HG03520 (cell line): ENCODE measurements around the gene TDRD7.
A peak's percentile ranks its signal among the peaks of the same experiment; 100 is the strongest.
"Not testable (repeated sequence)": the region's sequence is repeated elsewhere in the genome, so short reads cannot be mapped to it uniquely, and the experiment has no call there.

Experiments used
- ATAC-seq: cut with Tn5 transposase; IDR thresholded peaks from one replicate; pipeline ENCODE4 v1.9.1; 2021; ENCODE audit warnings: mild to moderate bottlenecking, moderate library complexity; ENCODE audit not compliant: unreplicated experiment

TDRD7 gene

DNA sequence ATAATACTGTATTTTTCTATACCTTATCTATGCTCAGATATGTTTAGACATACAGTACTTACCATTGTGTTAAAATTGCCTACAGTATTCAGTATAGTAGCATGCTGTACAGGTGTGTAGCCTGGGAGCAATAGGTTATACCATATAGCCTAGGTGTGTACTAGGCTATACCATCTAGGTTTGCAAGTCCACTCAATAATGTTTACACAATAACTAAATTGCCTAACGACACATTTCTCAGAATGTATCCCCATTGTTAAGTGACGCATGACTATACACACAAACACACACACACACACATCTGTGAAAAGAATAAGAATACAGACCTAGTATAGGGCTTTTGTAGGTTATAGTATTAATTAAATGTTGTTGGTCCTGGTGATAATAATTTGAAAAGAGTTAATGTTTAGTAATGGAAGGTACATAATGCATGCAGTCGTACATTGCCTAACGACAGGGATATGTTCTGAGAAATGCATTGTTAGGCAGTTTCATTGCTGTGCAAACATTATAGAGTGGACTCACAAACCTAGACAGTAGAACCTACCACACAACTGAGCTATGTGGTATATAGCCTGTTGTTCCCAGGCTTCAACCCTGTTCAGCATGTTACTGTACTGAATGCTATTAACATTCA lies 13.6 kb downstream of the TDRD7 start:
- ATAC-seq = no peak

DNA sequence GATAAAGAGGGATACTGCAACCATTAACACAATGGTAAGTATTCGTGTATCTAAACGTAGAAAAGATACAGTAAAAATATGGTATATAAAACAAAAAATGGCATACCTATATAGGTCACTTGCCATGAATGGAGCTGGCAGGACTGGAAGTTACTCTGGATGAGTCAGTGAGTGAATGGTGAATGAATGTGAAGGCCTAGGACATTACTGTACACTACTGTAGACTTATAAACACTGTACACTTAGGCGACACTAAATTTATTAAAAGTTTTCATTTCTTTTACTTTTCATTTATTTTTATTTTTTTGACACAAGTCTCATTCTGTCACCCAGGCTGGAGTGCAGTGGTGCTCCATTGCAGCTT lies 14.1 kb downstream of the TDRD7 start:
- ATAC-seq = no peak

DNA sequence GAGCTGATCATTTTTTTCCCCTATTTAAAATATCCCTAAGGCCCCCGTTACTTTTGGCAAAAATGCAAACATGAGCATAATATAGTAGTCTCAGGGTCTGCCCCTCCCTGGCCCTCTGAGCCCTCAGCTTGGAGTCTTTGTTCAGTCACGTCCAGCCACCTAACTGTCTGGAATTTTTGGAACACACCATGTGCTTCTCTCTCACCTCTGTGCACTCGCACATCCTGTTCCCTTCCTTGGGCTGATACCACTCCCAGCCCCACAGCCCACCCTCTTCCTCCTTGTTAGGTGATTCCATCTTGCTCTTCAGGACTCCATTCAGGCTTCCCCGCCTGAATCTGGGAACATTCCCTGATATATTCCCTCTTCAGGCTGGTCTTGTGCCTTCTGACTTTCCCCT lies 16.0 kb downstream of the TDRD7 start:
- no peak for ATAC-seq

DNA sequence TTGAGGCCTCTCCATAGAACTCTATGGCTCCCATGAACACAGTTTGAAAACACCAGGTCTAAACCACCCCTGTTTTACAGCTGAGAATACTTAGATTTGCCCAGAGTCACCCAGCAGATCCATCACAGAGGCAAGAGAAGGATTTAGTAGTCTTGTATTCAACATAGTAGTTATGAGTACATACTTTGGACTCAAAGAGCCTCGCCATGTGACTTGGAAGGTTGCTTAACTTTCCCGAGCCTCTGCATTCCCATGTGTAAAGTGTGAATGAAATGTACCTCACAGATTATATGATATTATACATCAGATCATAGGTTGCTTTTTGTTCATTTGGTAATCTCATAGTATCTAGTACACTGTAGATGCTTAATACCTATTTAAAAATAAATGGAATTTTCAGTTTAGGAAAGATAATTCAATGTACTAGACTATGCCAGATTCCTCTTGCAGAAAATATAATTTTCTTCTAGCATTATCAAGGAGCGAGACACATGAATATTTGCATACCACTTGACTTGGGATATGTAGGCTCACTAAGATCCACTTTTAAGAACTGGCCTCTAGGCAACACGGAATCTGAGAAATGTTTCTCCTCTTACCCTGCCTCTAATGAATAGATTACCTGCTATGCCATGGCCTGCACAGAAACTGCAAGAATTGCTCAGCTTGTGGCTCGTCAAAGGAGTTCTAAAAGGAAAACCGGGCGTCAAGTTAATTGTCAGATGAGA lies 18.6 kb downstream of the TDRD7 start:
- ATAC-seq = no peak

DNA sequence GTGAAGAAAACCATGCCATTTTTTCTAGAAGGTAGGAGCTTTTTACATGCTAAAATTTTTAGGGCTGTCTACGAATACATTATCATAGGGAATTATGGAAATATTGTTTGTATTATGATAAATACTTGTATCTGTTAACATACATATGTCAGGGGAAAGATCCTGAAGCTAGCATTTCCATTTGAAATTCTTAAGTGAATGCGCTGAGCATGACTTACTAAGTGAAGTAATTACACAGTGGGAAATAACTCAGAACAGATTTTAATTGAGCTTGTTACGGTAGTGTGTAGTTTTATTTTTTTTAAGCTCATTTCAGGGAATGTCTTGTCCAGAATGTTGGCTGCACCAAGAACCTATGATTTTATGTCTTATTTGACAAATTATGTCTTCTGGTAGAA lies 19.1 kb downstream of the TDRD7 start:
- no peak for ATAC-seq

DNA sequence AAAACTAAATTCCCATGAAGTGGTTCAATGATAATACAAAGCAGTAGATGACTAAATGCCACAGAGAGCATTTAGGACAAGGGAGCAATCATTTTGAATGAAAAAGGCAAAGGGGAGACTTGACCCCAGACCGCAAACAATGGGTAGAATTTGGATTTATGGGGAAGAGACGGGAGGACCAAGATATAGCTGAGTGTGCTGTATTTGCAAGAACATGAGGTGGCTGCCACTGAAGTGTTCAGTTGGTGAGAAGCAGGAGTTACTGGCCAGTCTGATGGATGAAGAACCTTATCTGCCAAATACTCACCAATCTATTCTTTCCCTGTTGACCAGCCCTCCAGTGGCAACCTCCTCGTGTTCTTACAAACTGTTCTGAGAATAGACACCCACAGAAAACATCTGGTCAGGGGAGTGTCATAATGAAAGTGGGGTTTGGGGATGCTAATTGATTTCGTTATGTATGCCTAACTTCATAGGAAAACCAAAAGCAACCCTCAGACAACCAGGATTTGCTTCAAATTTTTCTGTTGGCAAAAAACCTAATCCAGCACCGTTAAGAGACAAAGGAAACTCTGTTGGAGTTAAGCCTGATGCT lies 19.8 kb downstream of the TDRD7 start:
- ATAC-seq = no peak

DNA sequence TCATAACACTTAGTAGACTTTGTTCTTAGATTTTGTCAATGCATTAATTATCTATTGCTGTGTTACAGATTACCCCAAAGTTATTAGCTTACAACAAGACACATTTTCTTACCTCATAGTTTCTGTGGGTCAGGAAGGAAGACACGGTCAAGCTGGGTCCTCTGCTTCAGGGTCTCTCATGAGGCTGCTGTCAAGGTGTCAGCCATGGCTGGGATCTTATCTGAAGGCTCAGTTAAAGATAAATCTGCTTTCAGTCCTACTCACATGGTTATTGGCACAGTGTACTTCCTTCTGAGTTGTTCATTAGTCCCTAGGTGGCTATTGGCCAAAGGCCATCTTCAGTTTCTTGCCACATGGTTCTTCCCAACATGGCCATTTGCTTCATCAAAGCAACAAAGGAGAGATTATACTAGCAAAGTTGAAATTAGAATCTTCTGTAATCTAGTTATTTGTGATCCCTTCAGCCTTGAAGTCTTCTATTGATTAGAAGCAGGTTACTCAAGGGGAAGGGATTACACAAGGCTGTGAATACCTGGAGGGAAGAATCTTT lies 25.2 kb downstream of the TDRD7 start:
- no peak for ATAC-seq

DNA sequence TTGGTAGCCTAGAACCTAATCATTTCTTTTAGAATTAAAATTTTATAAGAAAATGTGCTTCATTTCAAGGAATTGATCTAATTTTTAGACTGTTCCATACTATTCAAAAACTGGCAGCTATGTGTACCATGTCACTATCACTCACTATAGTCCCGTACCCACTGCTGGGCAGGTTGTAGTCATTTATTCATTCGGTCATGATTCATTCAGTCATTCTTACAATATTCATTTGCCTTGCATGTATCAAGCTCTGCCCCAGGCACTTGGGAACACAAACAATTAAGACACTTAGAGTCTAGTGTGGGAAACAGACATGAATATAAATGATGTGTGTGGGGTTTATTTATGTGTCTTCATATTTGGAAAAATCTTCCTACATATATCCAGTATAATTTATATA lies 26.4 kb downstream of the TDRD7 start:
- ATAC-seq = no peak

DNA sequence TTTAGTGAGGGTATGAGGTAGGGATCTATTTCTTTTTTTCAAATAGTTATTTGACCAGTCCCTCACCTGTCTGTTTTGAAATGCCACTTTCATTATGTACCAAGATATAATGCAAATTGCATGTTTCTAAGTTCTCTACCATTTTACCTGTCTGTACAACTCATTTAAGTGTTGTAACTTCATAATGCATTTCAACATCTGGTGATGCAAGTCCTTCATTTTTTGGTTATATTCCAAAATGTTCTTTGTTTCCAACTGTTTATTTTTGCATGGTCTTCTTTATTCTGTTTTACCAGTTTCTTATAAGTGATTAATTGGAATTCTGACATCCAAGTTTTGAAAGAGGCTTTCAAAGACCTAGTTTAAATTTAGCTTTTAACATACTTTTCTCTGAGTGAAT lies 26.8 kb downstream of the TDRD7 start:
- ATAC-seq = no peak

DNA sequence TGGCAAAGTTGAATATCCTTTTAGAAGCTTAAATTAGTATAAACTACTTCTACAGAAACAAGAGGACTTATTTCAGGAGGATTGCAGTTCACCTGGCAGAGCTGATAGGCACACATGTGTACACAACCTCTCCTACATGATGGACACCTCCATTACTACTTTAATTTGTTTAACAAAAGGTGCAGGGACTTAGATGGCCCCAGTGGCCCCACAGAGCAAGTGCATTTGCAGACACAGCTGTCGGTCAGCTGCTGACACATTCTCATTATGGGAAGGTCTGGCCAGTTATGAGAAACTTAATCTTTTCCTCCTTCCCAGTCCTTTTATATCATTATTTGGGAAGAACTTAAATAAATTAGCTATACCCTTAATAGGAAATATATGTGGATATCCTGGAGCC lies 28.3 kb downstream of the TDRD7 start:
- no peak for ATAC-seq

DNA sequence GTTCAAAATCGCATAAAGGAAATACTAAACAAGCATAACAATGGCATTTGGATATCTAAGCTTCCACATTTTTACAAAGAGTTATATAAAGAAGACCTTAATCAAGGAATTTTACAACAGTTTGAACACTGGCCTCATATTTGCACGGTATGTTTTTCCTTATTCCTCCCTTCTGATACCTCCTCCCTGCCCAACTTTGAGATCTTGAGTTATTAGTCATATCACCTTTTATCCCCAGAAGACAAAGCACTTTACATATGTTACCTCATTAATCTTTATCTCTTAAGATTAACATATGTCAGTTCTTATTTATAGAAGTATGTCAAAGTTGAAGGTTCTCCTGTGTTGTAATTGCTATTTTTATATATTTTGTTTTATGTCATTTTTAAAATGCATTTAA lies 29.8 kb downstream of the TDRD7 start:
- ATAC-seq = no peak

DNA sequence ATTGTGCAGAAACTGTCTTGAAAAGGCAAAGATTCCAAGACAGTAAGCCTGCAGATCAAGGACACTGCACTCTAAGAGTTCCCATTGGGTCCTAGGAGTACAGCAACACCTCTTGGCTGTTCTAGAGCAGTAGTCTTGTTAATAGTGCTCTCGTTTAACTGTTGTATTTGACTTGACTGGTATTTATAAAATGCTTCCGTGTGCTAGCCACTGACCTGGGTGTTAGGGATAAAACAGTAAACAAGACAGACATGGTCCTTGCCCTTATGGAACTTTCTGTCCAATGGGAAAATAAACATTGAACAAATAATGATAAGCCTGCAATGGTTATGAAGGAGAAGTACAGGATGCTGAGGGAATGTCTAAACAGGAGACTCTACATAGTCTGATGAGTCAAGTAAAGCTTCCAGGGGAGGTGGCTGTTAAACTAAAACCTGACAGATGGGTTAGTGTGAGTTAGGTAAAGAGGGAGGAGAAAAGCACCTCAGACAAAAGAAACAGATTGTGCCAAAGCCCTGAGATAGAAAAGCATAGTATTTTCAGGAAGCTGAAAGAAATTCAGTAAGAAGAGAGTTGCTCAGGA lies 33.3 kb downstream of the TDRD7 start:
- no peak for ATAC-seq

DNA sequence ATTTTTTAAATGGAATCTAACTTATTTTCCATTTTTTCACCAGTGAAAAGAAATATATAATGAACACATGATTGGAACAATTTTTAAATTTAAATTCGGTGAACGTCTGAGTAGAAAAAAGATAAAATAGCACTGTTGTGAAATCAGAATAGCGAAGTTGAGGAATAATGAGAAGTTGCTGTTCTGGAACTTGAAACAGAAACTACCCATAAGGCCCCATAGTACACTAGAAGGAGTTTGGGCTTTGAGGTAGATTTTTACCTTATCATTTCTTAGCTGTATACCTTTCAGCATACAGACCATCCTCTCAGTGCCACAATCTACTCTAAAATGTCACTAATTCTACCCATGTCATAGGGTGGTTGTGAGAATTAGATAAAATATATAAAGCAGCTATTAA lies 35.1 kb downstream of the TDRD7 start:
- no peak for ATAC-seq

DNA sequence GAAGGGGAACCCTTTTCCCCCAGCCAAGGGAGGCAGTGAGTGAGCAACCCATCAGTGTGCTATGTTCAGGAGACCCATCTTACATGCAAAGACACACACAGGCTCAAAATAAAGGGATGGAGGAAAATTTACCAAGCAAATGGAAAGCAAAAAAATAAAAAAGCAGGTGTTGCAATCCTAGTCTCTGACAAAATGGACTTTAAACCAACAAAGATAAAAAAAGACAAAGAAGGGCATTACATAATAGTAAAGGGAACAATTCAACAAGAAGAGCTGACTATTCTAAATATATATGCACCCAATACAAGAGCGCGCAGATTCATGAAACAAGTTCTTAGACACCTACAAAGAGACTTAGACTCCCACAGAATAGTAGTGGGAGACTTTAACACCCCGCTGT lies 41.7 kb downstream of the TDRD7 start:
- not testable (repeated sequence) for ATAC-seq

DNA sequence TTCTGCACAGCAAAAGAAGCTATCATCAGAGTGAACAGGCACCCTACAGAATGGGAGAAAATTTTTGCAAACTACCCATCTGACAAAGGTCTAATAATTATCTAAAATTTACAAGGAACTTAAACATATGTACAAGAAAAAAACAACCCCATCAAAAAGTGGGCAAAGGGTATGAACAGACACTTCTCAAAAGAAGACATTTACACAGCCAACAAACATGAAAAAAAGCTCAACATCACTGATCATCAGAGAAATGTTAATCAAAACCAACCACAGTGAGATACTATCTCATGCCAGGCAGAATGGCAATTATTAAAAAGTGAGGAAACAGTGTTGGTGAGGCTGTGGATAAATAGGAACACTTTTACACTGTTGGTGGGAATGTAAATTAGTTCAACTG lies 44.9 kb downstream of the TDRD7 start:
- not testable (repeated sequence) for ATAC-seq

DNA sequence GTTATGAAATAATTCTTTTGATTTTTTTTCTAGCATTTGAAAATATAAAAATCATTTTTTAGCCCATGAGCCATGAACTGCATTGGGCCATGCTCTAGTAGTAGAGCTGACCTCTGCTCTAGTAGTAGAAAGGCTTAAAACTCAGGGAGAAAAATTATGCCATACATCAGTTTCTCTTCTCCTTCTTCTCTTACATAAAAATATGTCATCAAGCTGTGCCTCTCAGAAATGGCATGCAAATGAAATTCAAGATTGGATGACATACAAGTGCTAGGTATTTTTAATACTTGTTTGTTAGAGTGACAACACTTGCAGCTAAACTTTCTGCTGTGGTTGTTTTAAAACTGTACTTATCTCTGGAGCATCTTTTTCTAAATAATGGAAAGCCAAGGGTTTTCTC lies 47.4 kb downstream of the TDRD7 start:
- ATAC-seq = no peak

DNA sequence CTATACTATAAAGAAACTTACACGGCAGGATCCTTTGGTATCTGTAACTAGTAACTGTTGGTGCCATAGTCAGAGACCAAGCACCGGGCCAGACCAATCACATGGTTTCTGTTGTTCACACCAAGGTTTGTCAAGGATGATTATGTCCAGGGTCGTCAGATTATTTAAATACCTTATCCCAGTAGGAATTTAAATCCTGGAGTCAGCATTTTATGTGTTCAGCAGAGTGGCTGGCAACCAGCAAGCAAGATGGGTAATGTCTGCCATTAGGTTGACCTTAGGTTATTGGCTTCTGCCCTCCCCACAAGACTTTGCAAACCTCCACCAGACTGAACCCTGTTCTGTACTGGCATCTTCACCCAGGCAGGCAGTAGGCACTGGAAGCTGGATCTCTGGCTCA lies 50.3 kb downstream of the TDRD7 start:
- no peak for ATAC-seq

DNA sequence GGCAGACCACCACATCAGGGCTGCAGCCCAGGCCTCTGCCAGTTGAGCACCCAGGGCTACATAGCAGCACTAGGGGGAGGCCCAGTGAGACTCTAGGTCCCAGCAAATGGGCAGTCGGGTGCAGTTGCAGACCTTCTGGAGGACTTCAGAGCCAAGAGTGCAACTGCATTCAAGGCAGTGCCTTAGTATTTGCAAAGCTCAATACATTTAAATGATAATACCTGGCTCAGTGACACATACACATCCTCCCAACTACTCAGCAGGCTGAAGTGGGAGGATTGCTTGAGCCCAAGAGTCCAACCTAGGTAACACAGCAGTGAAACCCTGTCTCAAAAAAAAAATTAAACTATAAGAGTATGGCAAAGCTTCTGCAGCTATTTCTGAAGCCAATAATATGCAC lies 51.0 kb downstream of the TDRD7 start:
- ATAC-seq = no peak

DNA sequence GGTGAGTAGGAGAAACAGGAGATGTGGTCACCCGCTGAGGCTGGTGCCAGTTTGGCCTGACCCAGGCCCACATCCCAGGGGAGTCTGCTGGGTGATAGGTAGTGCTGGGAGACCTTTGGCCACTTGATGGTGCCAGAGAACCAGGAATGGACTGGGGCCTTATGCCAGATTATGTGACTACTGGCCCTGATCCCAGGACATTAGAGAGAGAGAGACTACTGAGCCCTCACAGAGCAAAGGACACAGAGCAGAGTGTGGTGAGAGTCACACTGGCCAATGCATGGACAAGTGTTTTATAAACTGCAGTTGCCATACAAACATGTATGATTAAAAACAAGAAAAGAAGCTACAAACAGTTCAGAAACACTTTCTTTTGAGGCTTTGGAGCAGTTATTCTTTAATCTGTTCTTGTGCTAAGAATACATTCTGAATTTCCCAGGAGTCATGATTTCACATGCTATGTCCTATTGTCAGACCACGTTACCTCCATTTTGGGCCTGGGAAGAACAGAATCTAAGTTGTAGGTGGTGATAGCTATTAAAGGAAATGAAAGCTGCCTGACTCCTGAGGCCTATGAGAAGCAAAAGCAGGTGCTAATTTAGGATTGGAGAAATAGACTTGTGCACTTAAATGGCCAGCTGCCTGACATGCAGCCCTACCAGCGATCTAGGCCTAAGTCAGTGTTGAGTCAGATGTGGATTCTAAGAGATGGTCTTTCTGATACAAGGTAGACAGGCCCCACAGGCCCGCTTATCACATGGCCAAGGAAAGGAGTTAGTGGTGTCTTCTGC lies 57.0 kb downstream of the TDRD7 start:
- peak; percentile 59 for ATAC-seq

DNA sequence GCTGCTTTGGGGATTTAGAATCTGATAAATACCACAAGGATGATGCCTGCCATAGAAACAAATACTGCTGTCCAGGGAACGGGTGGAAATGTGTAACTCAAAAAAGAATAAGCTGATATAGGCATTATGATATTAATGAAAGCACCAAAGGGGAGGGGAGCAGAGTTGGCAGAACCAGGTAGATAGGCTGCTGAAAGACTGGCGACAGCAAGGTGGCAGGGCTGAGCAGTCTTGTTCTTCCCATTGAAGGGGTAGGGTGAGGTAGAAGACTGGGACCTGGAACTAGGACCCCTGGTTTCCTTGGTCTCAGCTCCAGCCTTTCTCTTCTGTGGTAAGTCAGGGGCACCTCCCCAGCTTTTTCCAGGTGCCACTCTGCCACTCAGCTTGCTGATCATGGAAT lies 58.2 kb downstream of the TDRD7 start:
- ATAC-seq = no peak

DNA sequence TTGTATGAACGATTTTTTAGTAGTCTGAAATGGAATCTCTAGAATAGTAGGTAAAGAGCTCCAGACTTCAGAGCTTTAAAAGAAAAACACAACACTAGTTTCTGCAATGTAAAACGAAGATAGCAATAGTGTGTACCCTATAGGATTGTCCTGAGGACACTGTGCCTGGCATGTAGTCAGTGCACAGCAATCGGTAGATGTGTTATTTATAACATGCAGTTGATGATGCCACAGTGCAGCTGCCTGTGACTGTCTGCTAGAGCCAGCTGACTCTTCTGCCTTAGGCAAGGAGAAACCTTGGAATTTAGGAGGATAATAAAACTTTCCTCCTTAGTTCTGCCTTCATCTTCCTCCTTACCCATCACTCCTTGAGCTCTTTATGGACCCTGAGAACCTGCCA lies 61.8 kb downstream of the TDRD7 start:
- no peak for ATAC-seq
